GM12878 (cell line): ENCODE data around the gene SPCS2.

Experiments
- STAT3 ChIP-seq: IDR thresholded peaks from 2 replicates; pipeline ENCODE4 v1.6.1; 2011; ENCODE audit warnings: low read depth, low read length, improper control_type of control experiment
- ZSCAN29 ChIP-seq: fragments of 450-650 bp; IDR thresholded peaks from 2 replicates; pipeline ENCODE4 v1.6.1; 2017; ENCODE audit warnings: mild to moderate bottlenecking, moderate library complexity
- TF ChIP-seq, protein P1 (sequence below), 3 experiments: IDR thresholded peaks in 2 of 3; conservative IDR thresholded peaks in 1 of 3; 2 replicates each; pipeline ENCODE4 v1.5.1; 2011; ENCODE audit warnings: low read depth in 3 of 3, low read length in 3 of 3, mild to moderate bottlenecking in 3 of 3, control low read depth in 2 of 3, moderate library complexity in 2 of 3, inconsistent platforms in 1 of 3, mixed read lengths in 1 of 3; ENCODE audit not compliant: control insufficient read depth in 2 of 3, insufficient read depth in 1 of 3; ENCODE audit errors: extremely low read depth in 1 of 3

DNA sequence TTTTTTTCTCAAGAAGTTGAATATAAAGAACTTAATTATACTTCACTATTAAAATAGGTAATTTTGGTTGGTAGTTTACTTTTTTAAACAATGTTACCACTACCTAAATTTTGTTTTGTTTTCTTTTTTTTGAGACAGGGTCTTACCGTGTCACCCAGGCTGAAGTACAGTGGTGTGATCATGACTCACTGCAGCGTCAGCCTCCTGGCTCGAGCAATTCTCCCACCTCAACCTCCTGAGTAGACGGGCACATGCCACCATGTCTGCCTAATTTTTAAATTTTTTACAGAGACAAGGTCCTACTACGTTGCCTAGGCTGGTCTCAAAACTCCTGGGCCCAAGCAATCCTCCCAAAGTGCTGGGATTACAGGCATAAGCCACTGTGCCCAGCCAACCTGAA lies 17.6 kb downstream of the SPCS2 start:
- TF ChIP-seq STAT3 (no peak), ZSCAN29 (no peak)
- TF ChIP-seq, protein P1, sequence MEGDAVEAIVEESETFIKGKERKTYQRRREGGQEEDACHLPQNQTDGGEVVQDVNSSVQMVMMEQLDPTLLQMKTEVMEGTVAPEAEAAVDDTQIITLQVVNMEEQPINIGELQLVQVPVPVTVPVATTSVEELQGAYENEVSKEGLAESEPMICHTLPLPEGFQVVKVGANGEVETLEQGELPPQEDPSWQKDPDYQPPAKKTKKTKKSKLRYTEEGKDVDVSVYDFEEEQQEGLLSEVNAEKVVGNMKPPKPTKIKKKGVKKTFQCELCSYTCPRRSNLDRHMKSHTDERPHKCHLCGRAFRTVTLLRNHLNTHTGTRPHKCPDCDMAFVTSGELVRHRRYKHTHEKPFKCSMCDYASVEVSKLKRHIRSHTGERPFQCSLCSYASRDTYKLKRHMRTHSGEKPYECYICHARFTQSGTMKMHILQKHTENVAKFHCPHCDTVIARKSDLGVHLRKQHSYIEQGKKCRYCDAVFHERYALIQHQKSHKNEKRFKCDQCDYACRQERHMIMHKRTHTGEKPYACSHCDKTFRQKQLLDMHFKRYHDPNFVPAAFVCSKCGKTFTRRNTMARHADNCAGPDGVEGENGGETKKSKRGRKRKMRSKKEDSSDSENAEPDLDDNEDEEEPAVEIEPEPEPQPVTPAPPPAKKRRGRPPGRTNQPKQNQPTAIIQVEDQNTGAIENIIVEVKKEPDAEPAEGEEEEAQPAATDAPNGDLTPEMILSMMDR (IDR thresholded peaks at IDR 0.05 in 2 of 3, conservative IDR thresholded peaks at IDR 0.05 in 1 of 3; ENCODE audit: control insufficient read depth in 2 of 3, extremely low read depth in 1 of 3, insufficient read depth in 1 of 3, low read depth in 3 of 3, low read length in 3 of 3) = no peak
